Mesenchymal stem cell (in vitro differentiated cells and primary cell): ENCODE data around the gene CIAO2B.
"Not testable (repeated sequence)": the region's sequence is repeated elsewhere in the genome, so short reads cannot be mapped to it uniquely, and the experiment has no call there.

Source experiments
- DNase-seq: peaks from one replicate; pipeline ENCODE4 v3.0.0-alpha.2; 2013
- H2AFZ ChIP-seq: one replicate; pipeline ENCODE4 v1.6.1; 2013; ENCODE audit warnings: low read depth, mild to moderate bottlenecking, control low read depth, inconsistent platforms, low read length, moderate library complexity
- H2AK5ac ChIP-seq: 2 replicates; pipeline ENCODE4 v1.6.1; 2013; ENCODE audit warnings: low read length, moderate library complexity, mild to moderate bottlenecking, inconsistent platforms; ENCODE audit not compliant: severe bottlenecking
- H2BK120ac ChIP-seq: one replicate; pipeline ENCODE4 v1.6.1; 2013; ENCODE audit warnings: low read depth, mild to moderate bottlenecking, inconsistent platforms, low read length, moderate library complexity
- H2BK12ac ChIP-seq, 2 experiments: one replicate each; pipeline ENCODE4 v1.6.1; 2013; ENCODE audit warnings: inconsistent platforms in 2 of 2, low read length in 2 of 2, mild to moderate bottlenecking in 2 of 2, moderate library complexity in 2 of 2, control low read depth in 1 of 2
- H2BK15ac ChIP-seq: one replicate; pipeline ENCODE4 v1.6.1; 2013; ENCODE audit warnings: mild to moderate bottlenecking, low read depth, inconsistent platforms; ENCODE audit not compliant: poor library complexity, severe bottlenecking
- H2BK5ac ChIP-seq: 2 replicates; pipeline ENCODE4 v1.6.1; 2013; ENCODE audit warnings: low read depth, mild to moderate bottlenecking, low read length, control low read depth, inconsistent platforms; ENCODE audit not compliant: poor library complexity, severe bottlenecking
- H3K14ac ChIP-seq, 2 experiments: one replicate each; pipeline ENCODE4 v1.6.1; 2013; ENCODE audit warnings: inconsistent platforms in 2 of 2, low read length in 2 of 2, control low read depth in 1 of 2, mild to moderate bottlenecking in 1 of 2, moderate library complexity in 1 of 2
- H3K18ac ChIP-seq, 2 experiments: one replicate each; pipeline ENCODE4 v1.6.1; 2013; ENCODE audit warnings: inconsistent platforms in 2 of 2, low read length in 2 of 2, control low read depth in 1 of 2, low read depth in 1 of 2, mild to moderate bottlenecking in 1 of 2
- H3K23ac ChIP-seq, 2 experiments: one replicate each; pipeline ENCODE4 v1.6.1; 2013; ENCODE audit warnings: inconsistent platforms in 2 of 2, low read length in 2 of 2, mild to moderate bottlenecking in 2 of 2, moderate library complexity in 2 of 2, control low read depth in 1 of 2
- H3K27ac ChIP-seq: 2 replicates; pipeline ENCODE4 v1.5.1; 2013; ENCODE audit warnings: mild to moderate bottlenecking, moderate library complexity, low read length, control low read depth, inconsistent platforms; ENCODE audit not compliant: poor library complexity, severe bottlenecking
- H3K27me3 ChIP-seq, 2 experiments: 2 replicates each; pipeline versions ENCODE4 v1.6.1 to v1.7.0; 2013; ENCODE audit warnings: low read length in 2 of 2, mild to moderate bottlenecking in 2 of 2, moderate library complexity in 2 of 2, control low read depth in 1 of 2, inconsistent platforms in 1 of 2; ENCODE audit not compliant: control insufficient read depth in 1 of 2, insufficient read depth in 1 of 2
- H3K36me3 ChIP-seq, 2 experiments: 2 replicates each; pipeline versions ENCODE4 v1.6.1 to v1.7.0; 2013; ENCODE audit warnings: low read length in 2 of 2, control low read depth in 1 of 2, inconsistent platforms in 1 of 2, low read depth in 1 of 2, mild to moderate bottlenecking in 1 of 2; ENCODE audit not compliant: insufficient read depth in 2 of 2, control insufficient read depth in 1 of 2
- H3K4ac ChIP-seq, 2 experiments: one replicate each; pipeline ENCODE4 v1.6.1; 2013; ENCODE audit warnings: inconsistent platforms in 2 of 2, low read length in 2 of 2, mild to moderate bottlenecking in 2 of 2, moderate library complexity in 2 of 2, control low read depth in 1 of 2, low read depth in 1 of 2
- H3K4me1 ChIP-seq: 2 replicates; pipeline ENCODE4 v1.6.1; 2013; ENCODE audit warnings: low read depth, low read length, control low read depth; ENCODE audit not compliant: control insufficient read depth, insufficient read depth
- H3K4me2 ChIP-seq: 2 replicates; pipeline ENCODE4 v1.6.1; 2013; ENCODE audit warnings: low read length, mild to moderate bottlenecking, inconsistent platforms; ENCODE audit not compliant: poor library complexity, severe bottlenecking
- H3K4me3 ChIP-seq, 2 experiments: 2 replicates each; pipeline versions ENCODE4 v1.5.1 to v1.7.0; 2013; ENCODE audit warnings: low read length in 2 of 2, mild to moderate bottlenecking in 2 of 2, control low read depth in 1 of 2, low read depth in 1 of 2; ENCODE audit not compliant: insufficient read depth in 1 of 2
- H3K79me1 ChIP-seq: replicated peaks from 2 replicates; pipeline ENCODE4 v1.6.1; 2013; ENCODE audit warnings: mild to moderate bottlenecking, control low read depth, low read length, inconsistent platforms; ENCODE audit not compliant: poor library complexity, severe bottlenecking
- H3K9ac ChIP-seq: 2 replicates; pipeline ENCODE4 v1.7.0; 2013; ENCODE audit warnings: mild to moderate bottlenecking, low read length, moderate library complexity
- H3K9me3 ChIP-seq: 2 replicates; pipeline ENCODE4 v1.7.0; 2013; ENCODE audit warnings: mild to moderate bottlenecking, low read length; ENCODE audit not compliant: control insufficient read depth
- H4K8ac ChIP-seq: one replicate; pipeline ENCODE4 v1.6.1; 2013; ENCODE audit warnings: inconsistent platforms, mild to moderate bottlenecking, low read length, moderate library complexity
- H4K91ac ChIP-seq: one replicate; pipeline ENCODE4 v1.6.1; 2013; ENCODE audit warnings: mild to moderate bottlenecking, low read length, inconsistent platforms
- WGBS: methylation state at CpG from one replicate; pipeline ENCODE4 v1.1.7; 2013; ENCODE audit warnings: mixed read lengths; 5-methylcytosine and 5-hydroxymethylcytosine counted together

Gene CIAO2B

GRCh38 chr16:66955363-66956153 lies 21.4 kb upstream of the CIAO2B start:
- H3K79me1 ChIP-seq, H3K4me2 ChIP-seq, H3K18ac ChIP-seq, H3K9ac ChIP-seq, H2AFZ ChIP-seq, H3K23ac ChIP-seq, H3K4ac ChIP-seq, H2BK120ac ChIP-seq, H3K27ac ChIP-seq, DNase-seq, H3K14ac ChIP-seq, H4K91ac ChIP-seq, H2BK15ac ChIP-seq, H3K9me3 ChIP-seq, H2AK5ac ChIP-seq, H2BK5ac ChIP-seq, H2BK12ac ChIP-seq, H3K4me1 ChIP-seq, H3K36me3 ChIP-seq, H3K4me3 ChIP-seq, H4K8ac ChIP-seq: not testable (repeated sequence)
- peaks cover 0 to 12% of the 10 kb centered on the region in 2 experiments for H3K27me3 ChIP-seq
- 72% methylated on average over 10 of the region's 17 CpGs for WGBS

- DNase-seq, result peak; percentile 82
- H3K27ac ChIP-seq, result no peak overlapping the region
- H2BK15ac ChIP-seq, result no peak overlapping the region
- H3K14ac ChIP-seq, result no peak overlapping the region
- no peak overlapping the region for H4K91ac ChIP-seq
- no peak overlapping the region for H2AK5ac ChIP-seq
- H3K4ac ChIP-seq, result no peak overlapping the region
- 21% methylated on average over 7 of the region's 8 CpGs for WGBS
- H3K4me2 ChIP-seq, result no peak overlapping the region
- peak overlapping the region; percentile 45 for H3K9ac ChIP-seq
- H4K8ac ChIP-seq, result no peak overlapping the region
- no peaks in the 10 kb centered on the region for H3K36me3 ChIP-seq
- H3K18ac ChIP-seq, result no peak overlapping the region
- H2BK120ac ChIP-seq, result no peak overlapping the region
- no peak overlapping the region for H2BK5ac ChIP-seq
- H3K23ac ChIP-seq, result no peak overlapping the region
- H3K4me3 ChIP-seq, result no peak overlapping the region
- H2AFZ ChIP-seq, result no peak overlapping the region
- H3K9me3 ChIP-seq, result peaks cover 4% of the 10 kb centered on the region
- H2BK12ac ChIP-seq, result no peak overlapping the region
- H3K27me3 ChIP-seq, result peaks cover 10 to 16% of the 10 kb centered on the region in 2 experiments
- no peaks in the 10 kb centered on the region for H3K4me1 ChIP-seq
- H3K79me1 ChIP-seq, result no peaks in the 10 kb centered on the region
These were observed 20.0 kb upstream of the CIAO2B start for GRCh38 chr16:66954097-66954659.

GRCh38 chr16:66953462-66954096 lies 19.4 kb upstream of the CIAO2B start:
- H2BK12ac ChIP-seq, result no peak overlapping the region
- no peak overlapping the region for H2AK5ac ChIP-seq
- H3K36me3 ChIP-seq, result no peaks in the 10 kb centered on the region
- H2AFZ ChIP-seq, result no peak overlapping the region
- peaks cover 15 to 20% of the 10 kb centered on the region in 2 experiments for H3K27me3 ChIP-seq
- H3K14ac ChIP-seq, result no peak overlapping the region
- H4K8ac ChIP-seq, result no peak overlapping the region
- H3K9me3 ChIP-seq, result peaks cover 4% of the 10 kb centered on the region
- H3K9ac ChIP-seq, result peak overlapping the region; percentile 45
- no peak overlapping the region for H3K27ac ChIP-seq
- no peak for DNase-seq
- H3K79me1 ChIP-seq, result no peaks in the 10 kb centered on the region
- no peak overlapping the region for H2BK5ac ChIP-seq
- no peak overlapping the region for H3K4me2 ChIP-seq
- H3K18ac ChIP-seq, result no peak overlapping the region
- H3K4me3 ChIP-seq, result no peak overlapping the region
- 86% methylated on average over 10 of the region's 10 CpGs for WGBS
- peaks cover 2% of the 10 kb centered on the region for H3K4me1 ChIP-seq
- no peak overlapping the region for H2BK120ac ChIP-seq
- no peak overlapping the region for H2BK15ac ChIP-seq
- H3K23ac ChIP-seq, result no peak overlapping the region
- no peak overlapping the region for H4K91ac ChIP-seq
- H3K4ac ChIP-seq, result no peak overlapping the region

- peaks cover 4% of the 10 kb centered on the region for H3K9me3 ChIP-seq
- peaks cover 7% of the 10 kb centered on the region for H3K4me1 ChIP-seq
- no peaks in the 10 kb centered on the region for H3K79me1 ChIP-seq
- no peak overlapping the region for H2BK120ac ChIP-seq
- no peak overlapping the region for H3K27ac ChIP-seq
- H3K23ac ChIP-seq, result no peak overlapping the region
- DNase-seq, result no peak
- H3K36me3 ChIP-seq, result no peaks in the 10 kb centered on the region
- H3K27me3 ChIP-seq, result peaks cover 14 to 15% of the 10 kb centered on the region in 2 experiments
- WGBS, result 93% methylated on average over 6 of the region's 7 CpGs
- H3K4me2 ChIP-seq, result no peak overlapping the region
- H2BK5ac ChIP-seq, result no peak overlapping the region
- no peak overlapping the region for H2BK15ac ChIP-seq
- H2AFZ ChIP-seq, result no peak overlapping the region
- no peak overlapping the region for H2AK5ac ChIP-seq
- H3K4me3 ChIP-seq, result no peak overlapping the region
- no peak overlapping the region for H3K18ac ChIP-seq
- no peak overlapping the region for H3K4ac ChIP-seq
- no peak overlapping the region for H3K9ac ChIP-seq
- no peak overlapping the region for H2BK12ac ChIP-seq
- no peak overlapping the region for H3K14ac ChIP-seq
- no peak overlapping the region for H4K91ac ChIP-seq
- H4K8ac ChIP-seq, result no peak overlapping the region
These were observed 18.4 kb upstream of the CIAO2B start for GRCh38 chr16:66952430-66953110.
